OCI-LY7 (cell line): Measurements from ENCODE around the gene SPSB1. TPM values are rescaled to one million over a fixed set of nuclear protein-coding genes. Genes with fewer than 3 reads are reported as not detected.
A peak's percentile ranks its signal among the peaks of the same experiment; 100 is the strongest.

ENCODE experiments used
- BruUV-seq: library from RNA; stranded (reverse); fragments of 400-500 nt; replicated peaks from 2 replicates; lab custom pipeline; 2021; lab: Mats Ljungman, UMichigan
- CTCF ChIA-PET: fragments of 300-600 bp; sonication (Branson Sonifier 250); formaldehyde crosslinking; loops from one replicate; lab custom pipeline; 2022; ENCODE audit warnings: antibody characterized with exemption; ENCODE audit not compliant: unreplicated experiment; lab: Charles Lee
- POLR2A ChIA-PET: fragments of 300-600 bp; sonication (Branson Sonifier 250); formaldehyde crosslinking; loops from one replicate; lab custom pipeline; 2022; ENCODE audit warnings: antibody characterized with exemption; lab: Charles Lee
- DNase-seq: peaks from one replicate; pipeline ENCODE4 v3.0.0-alpha.2; 2015; ENCODE audit warnings: low spot score
- H2AFZ ChIP-seq: fragments of 200-600 bp; sonication (generic), shearing (Covaris generic); 2 replicates; pipeline ENCODE4 v1.6.1; 2014; ENCODE audit warnings: mild to moderate bottlenecking, antibody characterized with exemption, low read length, moderate library complexity
- H3K27ac ChIP-seq: fragments of 200-600 bp; sonication (generic); 2 replicates; pipeline ENCODE4 v1.5.1; 2014; ENCODE audit warnings: mixed run types, low read depth, mild to moderate bottlenecking, moderate library complexity, low read length, inconsistent platforms; ENCODE audit not compliant: poor library complexity, severe bottlenecking
- H3K36me3 ChIP-seq: fragments of 200-600 bp; sonication (generic); 2 replicates; pipeline ENCODE4 v1.6.1; 2014; ENCODE audit warnings: mild to moderate bottlenecking, antibody characterized with exemption, low read length, moderate library complexity, mixed read lengths; ENCODE audit not compliant: insufficient read depth
- H3K4me1 ChIP-seq: fragments of 200-600 bp; sonication (generic); 2 replicates; pipeline ENCODE4 v1.5.1; 2014; ENCODE audit warnings: mild to moderate bottlenecking, low read length; ENCODE audit not compliant: insufficient read depth, poor library complexity, severe bottlenecking
- H3K4me2 ChIP-seq: fragments of 200-600 bp; sonication (generic); 2 replicates; pipeline ENCODE4 v1.6.1; 2014; ENCODE audit warnings: mild to moderate bottlenecking, low read length
- H3K4me3 ChIP-seq: fragments of 200-600 bp; sonication (generic); 2 replicates; pipeline ENCODE4 v1.5.1; 2014; ENCODE audit warnings: mild to moderate bottlenecking, low read depth, low read length; ENCODE audit not compliant: poor library complexity, severe bottlenecking
- H3K79me2 ChIP-seq: fragments of 200-600 bp; sonication (generic); 2 replicates; pipeline ENCODE4 v1.6.1; 2016; ENCODE audit warnings: low read depth, mild to moderate bottlenecking, low read length, moderate library complexity, mixed read lengths; ENCODE audit not compliant: insufficient read depth
- H3K9me2 ChIP-seq: fragments of 200-600 bp; sonication (generic); 2 replicates; pipeline ENCODE4 v1.6.1; 2016; ENCODE audit warnings: mild to moderate bottlenecking, low read length, mixed read lengths; ENCODE audit not compliant: insufficient read depth
- H3K9me3 ChIP-seq: fragments of 200-600 bp; sonication (generic); 2 replicates; pipeline ENCODE4 v1.6.1; 2014; ENCODE audit warnings: mild to moderate bottlenecking, mixed run types, low read length, mixed read lengths
- H4K20me1 ChIP-seq: fragments of 200-600 bp; sonication (generic); 2 replicates; pipeline ENCODE4 v1.6.1; 2014; ENCODE audit warnings: mild to moderate bottlenecking, antibody characterized with exemption, low read length, moderate library complexity, mixed read lengths; ENCODE audit not compliant: insufficient read depth
- EZH2phosphoT487 ChIP-seq: fragments of 200-600 bp; sonication (generic); IDR thresholded peaks from 2 replicates; pipeline ENCODE4 v1.6.1; 2018; ENCODE audit warnings: low read depth, borderline replicate concordance, mild to moderate bottlenecking, mixed run types, antibody characterized with exemption, low read length, moderate library complexity, mixed read lengths
- intact Hi-C: fragments of 100-400 bp; cut with micrococcal nuclease; formaldehyde crosslinking; loops from one replicate; pipeline ENCODE4 v1.10.0; 2022; ENCODE audit not compliant: unreplicated experiment
- total RNA-seq, 2 experiments: library from RNA; depleted of rRNA in 1 of 2; stranded (reverse); fragments of >200 nt in 1 of 2; shearing (Covaris generic) in 1 of 2; gene quantifications; 2 replicates each; pipeline ENCODE4 v1.2.3, GENCODE V29; 2014 to 2022
- TF ChIP-seq, protein P1 (sequence below): fragments of 200-600 bp; sonication (generic); conservative IDR thresholded peaks from 2 replicates; pipeline ENCODE4 v1.5.1; 2014; ENCODE audit warnings: mild to moderate bottlenecking, antibody characterized with exemption, low read length, moderate library complexity, mixed read lengths

The SPSB1 gene
- total RNA-seq, 2 experiments from 2014 or later, result 1.2 to 14.0 TPM

- TF ChIP-seq, protein P1, sequence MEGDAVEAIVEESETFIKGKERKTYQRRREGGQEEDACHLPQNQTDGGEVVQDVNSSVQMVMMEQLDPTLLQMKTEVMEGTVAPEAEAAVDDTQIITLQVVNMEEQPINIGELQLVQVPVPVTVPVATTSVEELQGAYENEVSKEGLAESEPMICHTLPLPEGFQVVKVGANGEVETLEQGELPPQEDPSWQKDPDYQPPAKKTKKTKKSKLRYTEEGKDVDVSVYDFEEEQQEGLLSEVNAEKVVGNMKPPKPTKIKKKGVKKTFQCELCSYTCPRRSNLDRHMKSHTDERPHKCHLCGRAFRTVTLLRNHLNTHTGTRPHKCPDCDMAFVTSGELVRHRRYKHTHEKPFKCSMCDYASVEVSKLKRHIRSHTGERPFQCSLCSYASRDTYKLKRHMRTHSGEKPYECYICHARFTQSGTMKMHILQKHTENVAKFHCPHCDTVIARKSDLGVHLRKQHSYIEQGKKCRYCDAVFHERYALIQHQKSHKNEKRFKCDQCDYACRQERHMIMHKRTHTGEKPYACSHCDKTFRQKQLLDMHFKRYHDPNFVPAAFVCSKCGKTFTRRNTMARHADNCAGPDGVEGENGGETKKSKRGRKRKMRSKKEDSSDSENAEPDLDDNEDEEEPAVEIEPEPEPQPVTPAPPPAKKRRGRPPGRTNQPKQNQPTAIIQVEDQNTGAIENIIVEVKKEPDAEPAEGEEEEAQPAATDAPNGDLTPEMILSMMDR, result no peak
- no peak for TF ChIP-seq EZH2phosphoT487
- POLR2A ChIA-PET, result interaction anchor here (0.6 to 1.3 kb wide), 5 partner anchors 35 to 201 kb away, joined by 3 to 5 read pairs (median 3); no protein-coding TSS in a partner anchor
- Histone ChIP-seq H2AFZ (no peak overlapping the region), H3K9me3 (peaks cover 6% of the 10 kb centered on the region; the same call in 1 of the 2 replicates), H3K4me2 (no peak overlapping the region), H3K4me1 (peaks cover 24% of the 10 kb centered on the region), H4K20me1 (peaks cover 11% of the 10 kb centered on the region; the same call in 1 of the 2 replicates), H3K9me2 (no peaks in the 10 kb centered on the region), H3K27ac (no peak overlapping the region), H3K4me3 (no peak overlapping the region), H3K79me2 (peaks cover 12% of the 10 kb centered on the region; the same call in 1 of the 2 replicates), H3K36me3 (no peaks in the 10 kb centered on the region)
- intact Hi-C loops, result loop anchor here (1.0 to 5.0 kb wide), 5 partner anchors 122 to 297 kb away; partner anchors contain the start of gene TMEM201
- DNase-seq, result no peak
- CTCF ChIA-PET, result interaction anchor here (0.6 to 1.0 kb wide), 2 partner anchors 168 to 201 kb away, joined by 3 read pairs; no protein-coding TSS in a partner anchor
- no TSS peak for BruUV-seq
Observed at GRCh38 chr1:9289711-9290485, 2.8 kb upstream of the SPSB1 start.

- Histone ChIP-seq H3K27ac (no peak overlapping the region), H3K36me3 (no peaks in the 10 kb centered on the region), H3K4me2 (peak overlapping the region; percentile 57; the same call in 1 of the 2 replicates), H3K4me3 (no peak overlapping the region), H3K9me3 (peaks cover 6% of the 10 kb centered on the region; the same call in 1 of the 2 replicates), H3K4me1 (peaks cover 31% of the 10 kb centered on the region), H2AFZ (no peak overlapping the region), H3K79me2 (peaks cover 16% of the 10 kb centered on the region; the same call in 1 of the 2 replicates), H3K9me2 (no peaks in the 10 kb centered on the region), H4K20me1 (peaks cover 17% of the 10 kb centered on the region; the same call in 1 of the 2 replicates)
- intact Hi-C loops, result loop anchor here (2.0 to 5.0 kb wide), 2 partner anchors 120 to 137 kb away; no protein-coding TSS in a partner anchor
- DNase-seq, result no peak
- TF ChIP-seq, protein P1, result no peak
- no peak for TF ChIP-seq EZH2phosphoT487
- CTCF ChIA-PET, result no interaction called here
- POLR2A ChIA-PET, result interaction anchor here (0.7 kb wide), 1 partner anchor 688 kb away, joined by 3 read pairs; no protein-coding TSS in a partner anchor
- BruUV-seq, result no TSS peak
Observed at GRCh38 chr1:9291914-9292360, 757 bp upstream of the SPSB1 start.
